GM18499 (cell line): ENCODE results near the gene SCAPER.
"Not testable (repeated sequence)": the region's sequence is repeated elsewhere in the genome, so short reads cannot be mapped to it uniquely, and the experiment has no call there.

Source experiments
- ATAC-seq: cut with Tn5 transposase; IDR thresholded peaks from one replicate; pipeline ENCODE4 v1.9.1; 2021; ENCODE audit warnings: moderate number of reproducible peaks; ENCODE audit not compliant: insufficient read depth, unreplicated experiment

SCAPER gene

GRCh38 chr15:76863123-76863522 lies 42.0 kb downstream of the SCAPER start:
- ATAC-seq = no peak

- ATAC-seq = no peak
Measured at GRCh38 chr15:76861815-76862397, 43.2 kb downstream of the SCAPER start.

- no peak for ATAC-seq
Measured at GRCh38 chr15:76860201-76860600, 44.9 kb downstream of the SCAPER start.

- ATAC-seq = not testable (repeated sequence)
Measured at GRCh38 chr15:76850367-76850766, 54.8 kb downstream of the SCAPER start.

- no peak for ATAC-seq
Measured at GRCh38 chr15:76846782-76847181, 58.4 kb downstream of the SCAPER start.

- ATAC-seq = no peak
Measured at GRCh38 chr15:76844096-76844495, 61.0 kb downstream of the SCAPER start.

GRCh38 chr15:76843269-76843668 lies 61.9 kb downstream of the SCAPER start:
- ATAC-seq = no peak

GRCh38 chr15:76840830-76841460 lies 64.2 kb downstream of the SCAPER start:
- ATAC-seq = no peak

GRCh38 chr15:76839173-76839572 lies 66.0 kb downstream of the SCAPER start:
- no peak for ATAC-seq

GRCh38 chr15:76837474-76837873 lies 67.7 kb downstream of the SCAPER start:
- no peak for ATAC-seq

GRCh38 chr15:76829939-76830338 lies 75.2 kb downstream of the SCAPER start:
- no peak for ATAC-seq

GRCh38 chr15:76823890-76824289 lies 81.2 kb downstream of the SCAPER start:
- no peak for ATAC-seq

- ATAC-seq = no peak
Measured at GRCh38 chr15:76823303-76823702, 81.8 kb downstream of the SCAPER start.

GRCh38 chr15:76818926-76819325 lies 86.2 kb downstream of the SCAPER start:
- ATAC-seq = not testable (repeated sequence)

GRCh38 chr15:76815421-76815820 lies 89.7 kb downstream of the SCAPER start:
- no peak for ATAC-seq

- ATAC-seq = no peak
Measured at GRCh38 chr15:76812381-76812780, 92.8 kb downstream of the SCAPER start.

GRCh38 chr15:76809412-76810103 lies 95.6 kb downstream of the SCAPER start:
- ATAC-seq = no peak

GRCh38 chr15:76803049-76803571 lies 102.0 kb downstream of the SCAPER start:
- ATAC-seq = no peak

- no peak for ATAC-seq
Measured at GRCh38 chr15:76802411-76802810, 102.7 kb downstream of the SCAPER start.

- no peak for ATAC-seq
Measured at GRCh38 chr15:76799760-76800159, 105.4 kb downstream of the SCAPER start.

GRCh38 chr15:76795217-76795616 lies 109.9 kb downstream of the SCAPER start:
- ATAC-seq = no peak
